Measurements from ENCODE around the gene B4GAT1.
"Not testable (repeated sequence)": the region's sequence is repeated elsewhere in the genome, so short reads cannot be mapped to it uniquely, and the experiment has no call there.

The B4GAT1 gene

GRCh38 chr11:66362481-66363147 lies 15.2 kb upstream of the B4GAT1 start:
- DNase-seq = no peak

- DNase-seq = no peak
Measured at GRCh38 chr11:66361502-66361941, 14.1 kb upstream of the B4GAT1 start.

- no peak for DNase-seq
Measured at GRCh38 chr11:66360406-66361073, 13.1 kb upstream of the B4GAT1 start.

GRCh38 chr11:66359662-66360087 lies 12.2 kb upstream of the B4GAT1 start:
- DNase-seq = no peak

GRCh38 chr11:66350560-66351235 lies 3.3 kb upstream of the B4GAT1 start:
- not testable (repeated sequence) for DNase-seq

GRCh38 chr11:66349084-66349386 lies 1.6 kb upstream of the B4GAT1 start:
- DNase-seq = no peak

- no peak for DNase-seq
Measured at GRCh38 chr11:66346476-66347424, 679 bp downstream of the B4GAT1 start.

- DNase-seq = no peak
Measured at GRCh38 chr11:66345316-66345649, 2.1 kb downstream of the B4GAT1 start.

GRCh38 chr11:66344550-66345315 lies 2.7 kb downstream of the B4GAT1 start, which contains the start of gene BRMS1:
Gene BRMS1 (minus strand): TSS chr11:66345104. CDS start chr11:66342234, 2,870 bp downstream.
- peak; percentile 97 for DNase-seq

GRCh38 chr11:66343176-66343575 lies 4.3 kb downstream of the B4GAT1 start:
- DNase-seq = no peak

GRCh38 chr11:66341502-66342126 lies 5.8 kb downstream of the B4GAT1 start:
- no peak for DNase-seq

- no peak for DNase-seq
Measured at GRCh38 chr11:66340596-66341501, 6.6 kb downstream of the B4GAT1 start.

GRCh38 chr11:66339686-66340483 lies 7.5 kb downstream of the B4GAT1 start:
- no peak for DNase-seq

- DNase-seq = no peak
Measured at GRCh38 chr11:66339162-66339675, 8.2 kb downstream of the B4GAT1 start.

GRCh38 chr11:66338276-66339161 lies 8.9 kb downstream of the B4GAT1 start:
- DNase-seq = no peak

- DNase-seq = no peak
Measured at GRCh38 chr11:66337103-66337899, 10.1 kb downstream of the B4GAT1 start.
